ENCODE results near the gene MVB12B.

DNA sequence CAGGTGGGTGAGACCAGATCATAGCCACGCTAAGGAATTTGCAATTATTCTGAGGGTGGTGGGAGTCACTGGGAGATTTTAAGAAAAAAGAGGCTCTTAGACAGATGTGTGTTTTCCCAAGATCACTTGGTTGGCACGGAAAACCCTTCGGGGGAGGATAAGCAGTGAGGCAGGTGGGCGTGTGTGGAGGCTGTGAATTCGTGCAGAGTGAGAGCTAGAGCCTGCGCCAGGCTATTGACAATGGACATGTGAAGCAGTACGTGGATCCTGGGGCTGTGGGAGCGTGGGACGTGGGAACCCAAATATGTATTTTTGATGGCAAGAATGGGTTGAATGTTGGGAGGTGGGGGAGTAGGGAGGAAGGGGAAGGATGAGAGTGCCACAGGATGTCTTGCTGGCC, 19.4 kb downstream of the MVB12B start:
- TF ChIP-seq GATA2 (IDR thresholded peaks at IDR 0.05; ENCODE audit: low read depth, low read length) (no peak), GATA3 (IDR thresholded peaks at IDR 0.05; ENCODE audit: low read depth, low read length) (no peak)
